ENCODE data around the gene PITHD1. TPM values are rescaled to one million over a fixed set of nuclear protein-coding genes. Genes with fewer than 3 reads are reported as not detected.

The PITHD1 gene
- total and polyA plus RNA-seq, 2 of the 8 experiments (the other 6 are each of a cell fraction or from before 2014, with no cell fraction given), result 67.4 to 68.8 TPM

GRCh38 chr1:23825762-23826522 is 47.7 kb downstream of the PITHD1 start:
- no peak overlapping the region for H3K27ac ChIP-seq (ENCODE audit: low read depth, low read length)
- no peak overlapping the region for H3K14ac ChIP-seq (ENCODE audit: insufficient read length)
- 0 out of 2 replicates have a peak, but pooled peaks cover 3% of the 10 kb centered on the region for H3K79me1 ChIP-seq (ENCODE audit: low read depth, low read length)
- WGBS, 2 experiments (ENCODE audit: extremely low coverage in 1 of 2, insufficient coverage in 1 of 2, insufficient read length in 1 of 2, insufficient replicate concordance in 2 of 2, low coverage in 1 of 2, low lambda C conversion rate in 2 of 2, missing lambda C conversion rate in 1 of 2), result 76% methylated on average over 21 of the region's 24 CpGs; no CpG with 5 or more reads in 1 of the 2 experiments
- no peak overlapping the region for H3K56ac ChIP-seq (replicated peaks; ENCODE audit: insufficient read length, low read depth, low read length)
- peaks cover 4% of the 10 kb centered on the region for H3K23me2 ChIP-seq (ENCODE audit: low read depth, low read length)
- no peak overlapping the region for H2BK15ac ChIP-seq (ENCODE audit: low read length)
- DNase-seq (ENCODE audit: low read depth in 1 of 2, low spot score in 2 of 2) (no peak), FAIRE-seq (no peak)
- H4K20me1 ChIP-seq (replicated peaks in 1 of 2; ENCODE audit: control insufficient read depth in 1 of 2, insufficient read depth in 2 of 2, low read length in 2 of 2), result no peaks in the 10 kb centered on the region
- no peak overlapping the region for H3K4ac ChIP-seq (replicated peaks; ENCODE audit: insufficient read length, low read depth, low read length)
- no peaks in the 10 kb centered on the region for H3K27me3 ChIP-seq (replicated peaks in 1 of 4; ENCODE audit: control insufficient read depth in 3 of 4, extremely low read depth in 1 of 4, insufficient read depth in 3 of 4, low read length in 3 of 4)
- no peak overlapping the region for H2AK5ac ChIP-seq (ENCODE audit: low read depth, low read length)
- no peak overlapping the region for H2BK120ac ChIP-seq (replicated peaks; ENCODE audit: low read depth, low read length)
- H3K4me3 ChIP-seq (ENCODE audit: extremely low read depth in 1 of 4, insufficient read depth in 2 of 4, low read depth in 3 of 4, low read length in 4 of 4), result peak overlapping the region; percentile 90 to 96 (median 94); a peak in 6 of 8 replicates
- no peak overlapping the region for H2BK12ac ChIP-seq (ENCODE audit: low read depth, low read length)
- no peak overlapping the region for H3K23ac ChIP-seq (ENCODE audit: insufficient read length)
- no peaks in the 10 kb centered on the region for H3K36me3 ChIP-seq (ENCODE audit: control insufficient read depth in 2 of 4, insufficient read depth in 4 of 4, low read length in 3 of 4)
- H3K9me3 ChIP-seq (ENCODE audit: insufficient read depth in 2 of 2, low read depth in 1 of 2, low read length in 1 of 2), result no peaks in the 10 kb centered on the region
- CTCF ChIA-PET (ENCODE audit: partially characterized antibody), result interaction anchor here (0.6 to 8.5 kb wide), 7 partner anchors 15 to 1784 kb away, joined by 3 to 99 read pairs (median 3); no protein-coding TSS in a partner anchor
- H2BK5ac ChIP-seq (ENCODE audit: low read depth, low read length), result 0 out of 2 replicates have a peak overlapping the region, but pooled peaks have one; percentile 44
- no peak overlapping the region for H2AFZ ChIP-seq (ENCODE audit: low read length)
- peak overlapping the region in 1 of 2 experiments; percentile 88; a peak in 1 of 4 replicates for H3K4me2 ChIP-seq (ENCODE audit: insufficient read depth in 1 of 2, low read depth in 2 of 2, low read length in 2 of 2)
- H3K4me1 ChIP-seq (replicated peaks in 1 of 4; ENCODE audit: control insufficient read depth in 3 of 4, insufficient read depth in 4 of 4, low read length in 3 of 4), result peaks cover 0 to 6% (median 1%) of the 10 kb centered on the region in 4 experiments; a peak in 2 of 7 replicates
- POLR2A ChIA-PET (ENCODE audit: partially characterized antibody), result interaction anchor here (0.7 to 4.2 kb wide), 11 partner anchors 10 to 85 kb away, joined by 3 to 28 read pairs (median 4); partner anchors contain the start of genes GALE and PITHD1
- no peak overlapping the region for H4K91ac ChIP-seq (replicated peaks; ENCODE audit: insufficient read length, low read length)
- H2BK20ac ChIP-seq (ENCODE audit: low read length), result no peak overlapping the region
- H4K8ac ChIP-seq (ENCODE audit: extremely low read depth, insufficient read depth, low read length), result no peak overlapping the region
- peaks cover 0 to 3% of the 10 kb centered on the region in 2 experiments; a peak in 1 of 4 replicates for H3K79me2 ChIP-seq (ENCODE audit: control insufficient read depth in 1 of 2, insufficient read depth in 2 of 2, low read length in 2 of 2)
- no peak overlapping the region for H4K5ac ChIP-seq (ENCODE audit: insufficient read length, low read depth, low read length)
- no peak for TF ChIP-seq KDM1A (IDR thresholded peaks at IDR 0.05; ENCODE audit: borderline replicate concordance, low read length)
- no peak for TF ChIP-seq RBBP5 (IDR thresholded peaks at IDR 0.05; ENCODE audit: borderline replicate concordance, low read depth, low read length)
- no peak for TF ChIP-seq SAP30 (IDR thresholded peaks at IDR 0.05; ENCODE audit: insufficient read depth, insufficient replicate concordance, low read length)
- no peak for TF ChIP-seq GTF2F1 (IDR thresholded peaks at IDR 0.05; ENCODE audit: borderline replicate concordance, low read depth, low read length)
- no peak for TF ChIP-seq RAD21 (IDR thresholded peaks at IDR 0.05 in 1 of 2, conservative IDR thresholded peaks at IDR 0.05 in 1 of 2; ENCODE audit: low read depth in 2 of 2, low read length in 2 of 2)
- no peak for TF ChIP-seq TAF1 (IDR thresholded peaks at IDR 0.05; ENCODE audit: low read depth, low read length)
- no peak for TF ChIP-seq TAF7 (optimal IDR thresholded peaks at IDR 0.05; ENCODE audit: borderline replicate concordance, low read depth, low read length)
- no peak for TF ChIP-seq PHF8 (conservative IDR thresholded peaks at IDR 0.05; ENCODE audit: low read depth, low read length)
- H3K9ac ChIP-seq (replicated peaks in 1 of 4; ENCODE audit: extremely low read depth in 1 of 4, low read depth in 3 of 4, low read length in 3 of 4), result no peak overlapping the region
- H3K18ac ChIP-seq (ENCODE audit: extremely low read depth, low read length), result no peak overlapping the region
